WTC11 (cell line): ENCODE results near the gene LYAR. TPM values are rescaled to one million over a fixed set of nuclear protein-coding genes. Genes with fewer than 3 reads are reported as not detected.

Experiments used
- ATAC-seq: fragments of 200-7000 bp; cut with Tn5 transposase; 2 replicates; pipeline ENCODE4 v1.10.0; 2021; ENCODE audit warnings: mild to moderate bottlenecking, moderate library complexity
- CTCF ChIA-PET: fragments of 300-600 bp; sonication (Branson Sonifier 250); formaldehyde crosslinking; loops from one replicate; lab custom pipeline; 2021; ENCODE audit warnings: antibody characterized with exemption; lab: Charles Lee
- POLR2A ChIA-PET: fragments of 350-600 bp; sonication (Branson Sonifier 250); formaldehyde crosslinking; loops from one replicate; lab custom pipeline; 2021; ENCODE audit warnings: antibody characterized with exemption; lab: Charles Lee
- DNase-seq: peaks from one replicate; pipeline ENCODE4 v3.0.0; 2021; ENCODE audit warnings: low spot score
- H3K27ac Mint-ChIP-seq: 2 replicates; pipeline ENCODE4 v1.8.0; 2021; ENCODE audit warnings: mixed read lengths
- H3K27me3 Mint-ChIP-seq: 2 replicates; pipeline ENCODE4 v1.8.0; 2021; ENCODE audit warnings: low read depth, mild to moderate bottlenecking, moderate library complexity, mixed read lengths
- H3K36me3 Mint-ChIP-seq: 2 replicates; pipeline ENCODE4 v1.8.0; 2021; ENCODE audit warnings: mixed read lengths
- H3K4me1 Mint-ChIP-seq: 2 replicates; pipeline ENCODE4 v1.8.0; 2022; ENCODE audit warnings: mixed read lengths
- H3K4me3 Mint-ChIP-seq: 2 replicates; pipeline ENCODE4 v1.8.0; 2021; ENCODE audit warnings: mild to moderate bottlenecking, moderate library complexity, mixed read lengths
- H3K9me3 Mint-ChIP-seq: 2 replicates; pipeline ENCODE4 v1.8.0; 2021; ENCODE audit warnings: mixed read lengths
- ATF1 ChIP-seq: sonication (generic); formaldehyde crosslinking; IDR thresholded peaks from 2 replicates; pipeline ENCODE4 v1.8.1; 2023; ENCODE audit warnings: mild to moderate bottlenecking, moderate library complexity, missing genetic modification reagents
- ATF2 ChIP-seq: sonication (generic); formaldehyde crosslinking; IDR thresholded peaks from 2 replicates; pipeline ENCODE4 v1.8.1; 2022; ENCODE audit warnings: low read depth, missing genetic modification reagents, borderline replicate concordance
- ATF3 ChIP-seq: sonication (generic); formaldehyde crosslinking; conservative IDR thresholded peaks from 2 replicates; pipeline ENCODE4 v1.8.1; 2022; ENCODE audit warnings: mild to moderate bottlenecking, missing genetic modification reagents
- CDX4 ChIP-seq: fragments of 250-450 bp; sonication (Bioruptor Pico); IDR thresholded peaks from 2 replicates; pipeline ENCODE4 v1.9.0; 2021; ENCODE audit warnings: moderate library complexity, mild to moderate bottlenecking, inconsistent platforms, borderline replicate concordance
- E2F5 ChIP-seq: sonication (generic); formaldehyde crosslinking; IDR thresholded peaks from 2 replicates; pipeline ENCODE4 v1.8.1; 2022; ENCODE audit warnings: mild to moderate bottlenecking, moderate library complexity, missing genetic modification reagents
- ESRRA ChIP-seq: sonication (generic); formaldehyde crosslinking; IDR thresholded peaks from 2 replicates; pipeline ENCODE4 v1.8.1; 2022; ENCODE audit warnings: mild to moderate bottlenecking, missing genetic modification reagents, borderline replicate concordance
- GRHL2 ChIP-seq: fragments of 250-450 bp; sonication (Bioruptor Pico); IDR thresholded peaks from 2 replicates; pipeline ENCODE4 v1.8.0; 2022; ENCODE audit warnings: mild to moderate bottlenecking, moderate library complexity; ENCODE audit not compliant: insufficient replicate concordance, severe bottlenecking
- JAZF1 ChIP-seq: fragments of 250-450 bp; sonication (Bioruptor Pico); IDR thresholded peaks from 2 replicates; pipeline ENCODE4 v1.9.0; 2021; ENCODE audit warnings: moderate library complexity, mild to moderate bottlenecking, inconsistent platforms
- NFATC4 ChIP-seq: fragments of 250-450 bp; sonication (Bioruptor Pico); IDR thresholded peaks from 2 replicates; pipeline ENCODE4 v1.9.0; 2021; ENCODE audit warnings: mild to moderate bottlenecking
- NFYB ChIP-seq: sonication (generic); formaldehyde crosslinking; conservative IDR thresholded peaks from 2 replicates; pipeline ENCODE4 v1.8.0; 2022; ENCODE audit warnings: low read depth, missing genetic modification reagents
- NR3C1 ChIP-seq: sonication (generic); formaldehyde crosslinking; conservative IDR thresholded peaks from 2 replicates; pipeline ENCODE4 v1.8.1; 2023; ENCODE audit warnings: low read depth, mild to moderate bottlenecking, missing genetic modification reagents
- SMAD3 ChIP-seq: sonication (generic); formaldehyde crosslinking; IDR thresholded peaks from 2 replicates; pipeline ENCODE4 v1.8.0; 2022; ENCODE audit warnings: missing genetic modification reagents, mild to moderate bottlenecking, borderline replicate concordance
- SP1 ChIP-seq: sonication (generic); formaldehyde crosslinking; conservative IDR thresholded peaks from 2 replicates; pipeline ENCODE4 v1.8.1; 2022; ENCODE audit warnings: missing genetic modification reagents
- ZNF396 ChIP-seq: fragments of 250-450 bp; sonication (Bioruptor Pico); IDR thresholded peaks from 2 replicates; pipeline ENCODE4 v1.8.0; 2021; ENCODE audit warnings: mild to moderate bottlenecking, moderate library complexity, borderline replicate concordance
- ZNF423 ChIP-seq: fragments of 250-450 bp; sonication (Bioruptor Pico); IDR thresholded peaks from 2 replicates; pipeline ENCODE4 v2.1.2; 2022; ENCODE audit warnings: mild to moderate bottlenecking, moderate library complexity
- total RNA-seq: library from RNA; stranded (reverse); gene quantifications from 3 replicates; pipeline ENCODE4 v1.2.3, GENCODE V29; 2021
- TF ChIP-seq, protein P1 (sequence below): fragments of 250-450 bp; sonication (Bioruptor Pico); IDR thresholded peaks from 2 replicates; pipeline ENCODE4 v1.9.0; 2021; ENCODE audit warnings: mild to moderate bottlenecking
- TF ChIP-seq, protein P2 (sequence below): sonication (generic); formaldehyde crosslinking; IDR thresholded peaks from 2 replicates; pipeline ENCODE4 v1.8.1; 2022; ENCODE audit warnings: missing genetic modification reagents, borderline replicate concordance
- TF ChIP-seq, protein P3 (sequence below): sonication (generic); formaldehyde crosslinking; IDR thresholded peaks from 2 replicates; pipeline ENCODE4 v1.8.1; 2023; ENCODE audit warnings: mild to moderate bottlenecking, missing genetic modification reagents, moderate library complexity
- TF ChIP-seq, protein P4 (sequence below): sonication (generic); formaldehyde crosslinking; IDR thresholded peaks from 2 replicates; pipeline ENCODE4 v1.8.0; 2022; ENCODE audit warnings: mild to moderate bottlenecking, missing genetic modification reagents

The LYAR gene
- total RNA-seq, 1 experiment from 2014 or later: 36.8 TPM

DNA sequence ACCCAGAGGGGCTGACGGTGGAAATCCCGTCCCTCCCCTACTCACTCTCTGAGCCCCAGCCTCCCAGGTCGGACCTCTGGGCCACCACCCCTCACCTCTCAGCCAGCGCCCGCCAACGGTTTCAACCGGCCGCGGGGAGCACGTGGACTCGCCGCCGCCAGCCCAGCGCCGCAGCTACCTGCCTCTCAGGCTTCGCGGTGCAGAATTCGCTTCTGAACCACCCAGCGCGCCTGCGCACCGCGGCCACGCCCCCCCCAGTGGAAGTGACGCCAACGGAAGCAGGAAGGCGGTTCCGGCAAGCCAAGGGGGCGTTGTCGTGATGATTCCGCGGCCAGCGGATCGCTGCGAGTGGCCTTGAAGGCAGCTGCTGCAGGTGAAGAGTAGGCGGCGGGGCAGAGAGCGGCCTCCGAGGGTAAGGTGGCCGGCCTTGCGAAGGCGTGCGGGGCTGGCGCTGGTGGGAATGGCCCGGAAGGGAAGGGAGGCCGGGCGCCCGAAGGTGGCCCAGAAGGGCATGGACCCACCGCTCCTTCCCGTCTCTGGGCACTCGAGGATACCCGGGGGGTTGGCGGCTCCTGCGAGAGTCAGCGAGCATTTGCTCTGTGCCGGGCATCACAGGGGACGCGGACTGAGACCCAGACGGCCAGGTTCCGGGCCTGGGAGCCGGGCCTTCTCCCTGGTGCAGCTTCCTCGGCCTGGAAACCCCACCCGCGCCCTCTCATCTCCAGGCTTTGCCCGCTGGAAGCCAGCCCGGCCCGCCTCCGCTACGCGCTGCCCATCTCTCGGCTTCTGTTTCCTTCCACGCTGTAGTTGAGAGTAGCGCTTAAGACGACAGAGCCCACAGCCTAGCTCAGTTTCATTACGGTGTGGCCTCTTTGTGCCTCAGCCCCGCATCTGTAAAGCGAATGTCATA is at the start of gene LYAR, which contains the start of gene ZBTB49 (continued):
- TF ChIP-seq, protein P1, sequence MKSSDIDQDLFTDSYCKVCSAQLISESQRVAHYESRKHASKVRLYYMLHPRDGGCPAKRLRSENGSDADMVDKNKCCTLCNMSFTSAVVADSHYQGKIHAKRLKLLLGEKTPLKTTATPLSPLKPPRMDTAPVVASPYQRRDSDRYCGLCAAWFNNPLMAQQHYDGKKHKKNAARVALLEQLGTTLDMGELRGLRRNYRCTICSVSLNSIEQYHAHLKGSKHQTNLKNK (CRISPR knock-in tag): no peak
- no peak for TF ChIP-seq ZNF423 (CRISPR knock-in tag)
- no peak for TF ChIP-seq ZNF396
- no peak for TF ChIP-seq GRHL2
- peak; percentile 98 for TF ChIP-seq SP1 (CRISPR knock-in tag)
- TF ChIP-seq, protein P2, sequence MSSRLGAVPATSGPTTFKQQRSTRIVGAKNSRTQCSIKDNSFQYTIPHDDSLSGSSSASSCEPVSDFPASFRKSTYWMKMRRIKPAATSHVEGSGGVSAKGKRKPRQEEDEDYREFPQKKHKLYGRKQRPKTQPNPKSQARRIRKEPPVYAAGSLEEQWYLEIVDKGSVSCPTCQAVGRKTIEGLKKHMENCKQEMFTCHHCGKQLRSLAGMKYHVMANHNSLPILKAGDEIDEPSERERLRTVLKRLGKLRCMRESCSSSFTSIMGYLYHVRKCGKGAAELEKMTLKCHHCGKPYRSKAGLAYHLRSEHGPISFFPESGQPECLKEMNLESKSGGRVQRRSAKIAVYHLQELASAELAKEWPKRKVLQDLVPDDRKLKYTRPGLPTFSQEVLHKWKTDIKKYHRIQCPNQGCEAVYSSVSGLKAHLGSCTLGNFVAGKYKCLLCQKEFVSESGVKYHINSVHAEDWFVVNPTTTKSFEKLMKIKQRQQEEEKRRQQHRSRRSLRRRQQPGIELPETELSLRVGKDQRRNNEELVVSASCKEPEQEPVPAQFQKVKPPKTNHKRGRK: no peak
- TF ChIP-seq SMAD3: peak; percentile 77; the same call in 1 of the 2 replicates
- TF ChIP-seq NFATC4 (CRISPR knock-in tag): no peak
- no peak for TF ChIP-seq CDX4 (CRISPR knock-in tag)
- TF ChIP-seq, protein P3, sequence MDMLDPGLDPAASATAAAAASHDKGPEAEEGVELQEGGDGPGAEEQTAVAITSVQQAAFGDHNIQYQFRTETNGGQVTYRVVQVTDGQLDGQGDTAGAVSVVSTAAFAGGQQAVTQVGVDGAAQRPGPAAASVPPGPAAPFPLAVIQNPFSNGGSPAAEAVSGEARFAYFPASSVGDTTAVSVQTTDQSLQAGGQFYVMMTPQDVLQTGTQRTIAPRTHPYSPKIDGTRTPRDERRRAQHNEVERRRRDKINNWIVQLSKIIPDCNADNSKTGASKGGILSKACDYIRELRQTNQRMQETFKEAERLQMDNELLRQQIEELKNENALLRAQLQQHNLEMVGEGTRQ (CRISPR knock-in tag): peak; percentile 66; the same call in 1 of the 2 replicates
- no peak for TF ChIP-seq JAZF1 (CRISPR knock-in tag)
- no peak for TF ChIP-seq E2F5 (CRISPR knock-in tag)
- no peak for TF ChIP-seq ATF1 (CRISPR knock-in tag)
- no peak for TF ChIP-seq NR3C1 (CRISPR knock-in tag)
- TF ChIP-seq ATF2: no peak
- TF ChIP-seq, protein P4, sequence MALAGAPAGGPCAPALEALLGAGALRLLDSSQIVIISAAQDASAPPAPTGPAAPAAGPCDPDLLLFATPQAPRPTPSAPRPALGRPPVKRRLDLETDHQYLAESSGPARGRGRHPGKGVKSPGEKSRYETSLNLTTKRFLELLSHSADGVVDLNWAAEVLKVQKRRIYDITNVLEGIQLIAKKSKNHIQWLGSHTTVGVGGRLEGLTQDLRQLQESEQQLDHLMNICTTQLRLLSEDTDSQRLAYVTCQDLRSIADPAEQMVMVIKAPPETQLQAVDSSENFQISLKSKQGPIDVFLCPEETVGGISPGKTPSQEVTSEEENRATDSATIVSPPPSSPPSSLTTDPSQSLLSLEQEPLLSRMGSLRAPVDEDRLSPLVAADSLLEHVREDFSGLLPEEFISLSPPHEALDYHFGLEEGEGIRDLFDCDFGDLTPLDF (CRISPR knock-in tag): no peak

- H3K27me3 Mint-ChIP-seq: peaks cover 6% of the 10 kb centered on the region
- ATAC-seq (no peak), DNase-seq (no peak)
- ChIA-PET CTCF (interaction anchor here (2.2 kb wide), 1 partner anchor 45 kb away, joined by 7 read pairs; no protein-coding TSS in a partner anchor), POLR2A (no interaction called here)
- H3K36me3 Mint-ChIP-seq: no peaks in the 10 kb centered on the region
- TF ChIP-seq ATF3 (CRISPR knock-in tag) (no peak), NFYB (no peak), ESRRA (CRISPR knock-in tag) (no peak)
- TF ChIP-seq, all 79 proteins: peak for 0
- H3K4me3 Mint-ChIP-seq: no peak overlapping the region
- no peak overlapping the region for H3K27ac Mint-ChIP-seq
- H3K4me1 Mint-ChIP-seq: no peaks in the 10 kb centered on the region
- peaks cover 5% of the 10 kb centered on the region for H3K9me3 Mint-ChIP-seq
These were observed 49.6 kb upstream of the LYAR start for GRCh38 chr4:4339504-4340085.
